G401 (cell line): Measurements from ENCODE around the gene MRGPRF. TPM values are rescaled to one million over a fixed set of nuclear protein-coding genes. Genes with fewer than 3 reads are reported as not detected.

Source experiments
- DNase-seq: peaks from one replicate; pipeline ENCODE4 v3.0.0-alpha.2; 2015; ENCODE audit warnings: low spot score
- in situ Hi-C: cut with HindIII; loops from 2 replicates; pipeline ENCODE4 v1.10.0; 2016; ENCODE audit warnings: low sequenced_read_pairs, mixed read lengths
- total RNA-seq: library from RNA; depleted of rRNA; stranded (reverse); fragments of >200 nt; shearing (Covaris generic); gene quantifications from 2 replicates; pipeline ENCODE4 v1.2.3, GENCODE V29; 2014

The MRGPRF gene
- total RNA-seq, 1 experiment from 2014 or later, result not detected

DNA sequence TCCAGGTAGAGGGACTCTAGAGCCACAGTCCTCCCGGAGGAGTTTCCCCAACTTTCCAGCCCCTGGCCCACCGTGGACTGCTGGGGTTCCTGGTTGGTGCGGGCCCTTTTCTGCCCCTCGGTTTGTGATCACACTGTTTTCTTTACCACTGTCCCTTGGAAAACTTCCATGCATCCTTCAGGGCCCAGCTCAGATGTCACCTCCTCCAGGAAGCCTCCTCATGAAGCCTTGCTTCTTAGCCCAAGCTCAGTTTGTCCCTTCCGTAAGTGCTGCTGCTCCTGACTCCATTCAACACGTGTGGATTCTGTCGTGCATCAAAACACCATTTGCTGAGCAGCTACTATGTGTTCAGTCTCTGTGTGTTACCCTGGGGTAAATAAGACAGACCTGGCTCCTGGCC is 19.8 kb upstream of the MRGPRF start:
- no peak for DNase-seq
- in situ Hi-C loops, result no loop called here

DNA sequence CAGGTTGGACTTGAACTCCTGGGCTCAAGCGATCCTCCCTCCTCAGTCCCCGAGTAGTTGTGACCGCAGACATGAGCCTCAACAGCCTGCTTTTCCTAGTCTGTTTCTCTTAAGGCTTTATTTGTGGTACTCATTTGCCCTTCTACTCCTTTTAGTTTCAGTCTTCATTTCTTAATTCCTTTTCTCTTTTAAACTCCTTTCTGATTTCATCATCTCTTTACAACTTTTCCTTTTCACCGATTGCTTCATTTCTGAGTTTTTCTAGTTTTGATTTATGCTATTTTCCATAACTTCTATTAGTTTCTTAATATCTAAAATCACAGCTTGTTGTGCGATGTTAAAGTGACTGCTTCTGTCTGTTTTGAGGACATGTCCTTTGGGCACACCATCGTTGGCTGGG is 17.3 kb upstream of the MRGPRF start:
- in situ Hi-C loops, result no loop called here
- DNase-seq, result no peak

DNA sequence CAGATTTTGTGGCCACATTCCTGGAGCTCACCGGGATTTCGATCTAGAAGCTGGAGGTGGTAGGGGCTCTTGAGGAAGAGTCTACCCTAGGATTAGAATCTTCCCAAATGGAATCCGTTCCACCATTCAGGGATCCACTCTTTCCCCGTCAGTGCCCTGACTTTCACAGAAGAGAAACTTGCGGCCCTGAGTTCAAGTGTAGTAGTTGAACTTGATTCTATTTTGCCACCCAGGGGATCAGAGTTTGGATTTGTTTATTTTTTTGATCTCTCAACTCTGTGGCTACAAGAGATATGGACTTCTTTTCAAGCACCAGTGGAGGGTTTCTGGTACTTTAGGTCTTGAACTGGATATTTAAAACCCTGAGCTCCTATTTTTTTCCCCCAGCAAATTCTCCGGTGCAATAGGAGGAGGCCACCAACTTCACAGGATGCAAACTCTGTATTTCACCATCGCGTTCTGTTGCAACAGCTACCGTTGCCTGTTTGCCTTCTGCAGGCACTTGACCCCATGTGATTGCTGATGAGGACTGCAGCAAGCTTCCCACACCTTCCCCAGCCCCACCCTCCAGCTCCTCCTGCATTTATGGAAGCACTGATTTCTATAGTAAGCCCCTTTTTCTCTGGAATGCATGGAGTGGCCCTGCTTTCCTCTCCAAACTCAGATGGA is 14.8 kb upstream of the MRGPRF start:
- DNase-seq, result no peak

DNA sequence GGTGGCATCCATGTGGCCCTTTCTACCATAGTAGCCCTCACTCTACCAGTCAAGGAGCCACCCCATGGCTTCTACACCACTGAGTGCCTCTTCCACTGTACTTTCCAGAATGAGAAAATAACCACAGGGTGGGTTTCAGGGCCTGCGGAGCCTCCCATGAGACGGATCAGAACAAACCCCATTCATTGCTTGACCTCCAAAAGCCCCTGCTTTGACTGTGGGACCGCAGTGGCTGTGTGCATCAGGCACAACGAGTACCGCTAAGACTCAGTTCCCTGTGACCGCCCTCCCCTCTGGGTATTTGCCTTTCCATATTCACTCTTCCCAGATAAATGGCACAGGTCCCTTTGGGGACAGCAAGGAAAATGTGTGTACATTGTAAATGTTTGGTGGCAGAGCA is 11.5 kb upstream of the MRGPRF start:
- no peak for DNase-seq
- in situ Hi-C loops, result no loop called here

More for the DNA sequence above, 14.8 kb upstream of the MRGPRF start:
- in situ Hi-C loops, result no loop called here

DNA sequence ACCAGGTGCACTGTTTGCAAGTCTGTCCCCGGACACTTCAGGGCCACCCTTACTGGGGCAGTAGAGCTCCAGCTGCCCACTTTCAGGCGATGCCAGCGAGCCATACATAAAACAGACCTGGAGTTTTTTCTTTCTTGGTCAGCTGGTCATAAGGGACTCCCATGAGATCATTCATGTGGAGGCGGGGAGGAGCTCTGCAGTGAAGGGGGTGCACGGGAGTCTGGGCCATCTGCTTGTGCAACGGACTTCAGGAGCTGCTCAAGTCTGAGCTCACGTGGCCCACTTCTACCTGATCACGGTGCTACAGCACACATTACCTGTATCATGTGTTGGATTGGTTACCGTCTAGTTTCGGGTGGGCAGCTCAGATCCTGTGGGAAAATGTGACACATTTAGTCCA is 9.2 kb upstream of the MRGPRF start:
- in situ Hi-C loops, result no loop called here
- no peak for DNase-seq

DNA sequence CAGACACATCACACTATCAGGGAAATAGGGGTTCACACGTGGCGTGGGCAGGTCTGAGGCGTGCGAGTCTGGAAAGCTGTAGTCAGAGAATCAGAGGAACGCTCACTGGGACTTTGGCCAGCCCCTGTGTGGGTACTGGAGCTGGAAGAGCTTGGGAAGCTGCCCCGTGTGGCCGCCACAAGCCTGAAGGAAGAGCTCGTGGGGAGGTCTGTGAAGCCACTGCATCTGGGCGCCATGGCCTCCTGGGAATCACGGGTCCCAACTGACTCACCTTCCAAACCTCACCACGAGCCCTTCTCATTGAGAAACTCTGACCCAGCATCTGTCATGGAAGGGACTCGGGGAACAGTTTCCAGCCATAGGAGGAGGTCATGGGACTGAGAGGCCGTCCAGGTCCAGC is 5.9 kb upstream of the MRGPRF start:
- DNase-seq, result no peak
- in situ Hi-C loops, result no loop called here

DNA sequence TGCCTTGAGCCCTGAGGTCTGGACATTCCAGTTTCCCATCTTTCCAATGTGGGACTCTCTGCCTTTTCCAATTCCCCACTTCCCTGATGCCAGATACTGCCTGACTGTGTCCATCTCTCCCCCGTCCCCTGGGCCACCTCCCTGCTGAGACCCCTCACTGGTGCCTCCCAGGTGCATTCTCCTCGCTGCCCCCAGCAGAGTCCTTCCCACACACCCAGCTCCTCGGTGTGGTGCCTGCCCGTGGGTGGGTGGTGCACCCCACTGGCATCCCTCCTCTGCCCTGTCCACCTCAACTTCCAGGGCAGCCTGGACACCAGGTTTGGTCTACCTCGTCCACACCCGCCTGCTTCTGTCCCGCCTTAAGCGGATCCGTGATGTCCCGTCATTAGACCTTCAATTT is 4.9 kb upstream of the MRGPRF start:
- in situ Hi-C loops, result no loop called here

DNA sequence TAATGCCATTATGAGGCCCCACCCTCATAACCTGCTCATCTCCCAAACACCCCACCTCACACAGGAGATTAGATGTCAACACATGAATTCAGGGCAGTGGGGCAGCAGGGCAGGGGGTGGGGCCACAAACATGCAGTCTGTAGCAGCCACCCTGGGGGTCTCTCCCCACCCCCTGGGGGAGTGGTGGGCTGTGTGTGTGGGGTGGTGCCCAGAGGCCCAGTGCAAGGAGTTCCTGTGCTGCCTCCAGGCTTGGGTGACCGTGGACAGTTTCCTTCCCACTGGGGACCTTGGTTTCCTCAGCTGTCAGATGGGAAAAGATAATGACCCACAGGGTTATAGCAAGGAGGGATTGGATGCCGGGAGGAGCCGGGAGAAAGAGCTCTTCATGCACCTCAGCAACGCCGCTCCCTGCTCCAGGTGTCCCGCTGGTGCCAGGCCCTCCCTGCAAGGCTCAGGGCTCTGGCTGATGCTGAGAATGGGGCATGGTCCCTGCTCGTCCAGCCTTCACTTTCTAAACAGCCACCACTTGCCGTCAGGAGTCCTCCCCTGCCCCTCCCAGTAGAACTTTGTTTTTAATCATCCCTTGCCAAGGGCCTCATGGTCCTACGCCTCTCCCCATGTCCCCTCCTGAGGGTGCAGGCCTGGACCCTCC is 2.0 kb upstream of the MRGPRF start:
- in situ Hi-C loops, result no loop called here
- no peak for DNase-seq

More for the DNA sequence above, 4.9 kb upstream of the MRGPRF start:
- no peak for DNase-seq

DNA sequence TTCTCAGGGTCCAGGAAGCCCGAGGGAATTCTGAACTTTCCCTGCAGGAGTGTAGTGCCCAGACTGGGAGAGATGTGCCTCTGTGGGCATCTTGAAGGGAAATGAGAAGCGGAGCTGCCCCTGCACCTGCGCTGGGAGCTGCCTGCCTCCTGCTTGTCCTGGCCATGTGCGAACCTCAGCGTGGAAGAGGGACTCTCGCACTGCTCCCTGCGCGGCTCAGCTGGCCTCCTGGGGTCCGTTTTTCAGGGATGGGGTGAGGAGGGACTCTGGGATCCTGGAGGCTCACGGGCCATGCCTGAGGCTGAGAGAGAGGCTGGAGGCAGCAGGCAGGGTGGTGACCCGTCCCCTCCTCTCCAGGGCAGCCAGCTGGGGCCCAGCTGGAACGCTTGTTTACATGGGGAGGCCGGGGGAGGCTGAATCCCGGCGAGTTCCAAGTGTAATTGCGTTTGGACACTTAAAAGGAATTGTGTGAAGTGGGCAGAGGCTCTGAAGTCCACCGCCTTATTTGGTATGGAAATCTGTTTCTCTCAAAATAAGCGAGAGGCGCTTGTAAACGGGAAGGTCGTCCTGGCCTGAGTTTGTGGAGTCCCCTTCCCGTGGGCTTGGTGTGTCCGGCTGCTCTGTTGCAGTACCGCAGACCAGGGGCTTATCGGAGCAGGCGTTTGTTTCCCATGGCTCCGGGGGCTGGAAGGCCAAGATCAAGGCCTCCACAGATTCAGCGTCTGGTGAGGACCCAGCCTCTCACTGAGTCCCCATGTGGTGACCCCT is 1.2 kb upstream of the MRGPRF start:
- no peak for DNase-seq
- in situ Hi-C loops, result no loop called here

DNA sequence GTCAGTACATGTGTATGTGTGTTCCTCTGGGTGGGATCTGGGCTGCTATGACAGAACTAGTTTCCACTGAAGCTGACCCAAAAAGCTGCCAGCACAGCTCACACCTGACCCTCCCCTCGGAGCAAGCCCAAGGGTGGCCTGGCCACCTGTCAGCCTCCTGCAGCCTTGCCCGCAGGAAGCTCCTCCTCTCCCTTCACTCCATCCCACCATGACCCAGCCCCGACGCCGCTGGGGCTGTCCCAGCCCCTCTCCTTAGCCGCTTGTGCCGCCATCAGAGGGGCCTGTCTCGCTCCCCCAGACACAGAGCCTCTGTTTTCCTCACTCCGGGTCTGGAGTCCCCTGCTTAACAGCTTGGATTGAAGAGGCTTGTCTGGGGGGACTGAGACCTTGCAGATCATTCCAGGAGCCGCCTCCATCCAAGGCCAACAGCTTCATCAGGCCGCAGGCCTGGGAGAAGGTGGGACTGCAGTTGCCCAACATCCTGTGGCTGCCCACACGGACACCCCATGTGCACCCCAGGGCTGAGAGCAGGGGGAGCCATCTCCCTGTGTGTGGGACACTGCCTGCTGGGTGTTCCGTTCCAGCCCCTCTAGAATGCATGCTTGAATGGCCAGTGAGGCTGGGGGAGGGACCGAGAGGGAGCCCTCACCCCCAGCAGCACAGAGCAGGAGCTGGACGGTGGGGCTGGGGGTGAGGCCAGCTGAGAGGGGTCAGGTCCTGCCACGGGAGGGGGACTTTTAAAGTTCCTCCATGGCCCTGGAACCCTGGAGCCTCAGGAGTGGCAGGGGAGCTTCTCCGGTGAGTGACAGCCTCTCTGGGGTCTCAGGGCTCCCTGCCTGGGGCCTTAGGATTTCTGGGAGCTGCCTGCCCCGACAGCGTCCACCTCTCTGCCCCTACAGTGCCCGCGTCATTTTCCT is 696 bp downstream of the MRGPRF start:
- in situ Hi-C loops, result no loop called here
- no peak for DNase-seq

DNA sequence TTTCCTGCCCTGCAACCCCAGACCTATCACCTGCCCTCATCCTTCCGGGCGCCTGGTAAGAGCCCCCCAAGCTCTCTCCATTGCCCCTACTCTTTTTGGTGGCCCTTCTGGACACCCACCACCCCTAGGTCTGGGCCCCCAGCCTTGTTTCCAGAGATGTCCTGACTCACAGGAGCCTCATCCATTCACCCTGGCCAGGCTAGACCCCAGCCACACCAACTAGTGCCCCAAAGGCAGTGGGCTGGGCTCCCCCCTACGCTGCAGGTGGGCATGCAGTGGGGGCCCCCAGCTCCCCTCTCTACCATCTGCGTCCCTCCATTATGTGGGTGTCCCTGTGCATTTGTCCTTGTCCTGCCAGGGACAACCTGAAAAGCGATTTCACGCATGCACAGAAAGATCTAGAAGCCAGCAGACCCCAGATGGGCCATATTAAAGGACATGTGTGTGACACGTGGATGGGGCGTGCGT is 1.4 kb downstream of the MRGPRF start:
- in situ Hi-C loops, result no loop called here
- no peak for DNase-seq

DNA sequence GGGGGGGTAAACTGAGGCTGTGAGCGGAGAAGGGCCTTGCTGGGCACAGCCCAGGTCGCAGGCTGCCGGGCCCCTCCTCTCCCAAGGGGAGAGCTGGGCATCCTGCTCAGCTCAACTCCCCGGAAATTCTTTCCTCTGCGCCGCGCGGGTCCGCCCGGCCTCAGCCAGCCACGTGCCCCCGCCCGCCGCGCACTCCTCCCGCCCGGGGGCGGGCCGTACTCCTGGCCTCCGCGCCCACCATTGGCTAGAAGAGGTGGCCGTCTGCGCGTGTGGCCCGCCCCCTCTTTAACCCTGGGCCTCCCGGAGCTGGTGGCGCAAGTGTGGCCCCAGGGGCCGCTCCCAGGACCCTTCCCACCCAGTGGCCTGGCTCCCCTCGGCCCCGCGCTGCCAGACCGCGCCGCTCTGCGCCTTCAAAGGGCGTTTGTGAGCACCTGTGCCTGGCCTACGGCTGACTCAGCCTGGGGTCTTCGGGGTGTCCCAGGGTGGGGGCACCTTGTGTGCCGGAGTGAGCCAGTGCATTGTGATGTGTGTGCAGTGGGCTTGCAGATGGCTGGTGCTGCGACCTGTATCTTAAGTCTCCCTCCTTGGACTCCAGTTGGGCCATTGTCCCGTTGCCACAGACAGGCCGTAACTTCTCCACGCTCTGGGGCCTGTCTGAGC is 2.0 kb downstream of the MRGPRF start:
- in situ Hi-C loops, result no loop called here
- peak; percentile 85 for DNase-seq

DNA sequence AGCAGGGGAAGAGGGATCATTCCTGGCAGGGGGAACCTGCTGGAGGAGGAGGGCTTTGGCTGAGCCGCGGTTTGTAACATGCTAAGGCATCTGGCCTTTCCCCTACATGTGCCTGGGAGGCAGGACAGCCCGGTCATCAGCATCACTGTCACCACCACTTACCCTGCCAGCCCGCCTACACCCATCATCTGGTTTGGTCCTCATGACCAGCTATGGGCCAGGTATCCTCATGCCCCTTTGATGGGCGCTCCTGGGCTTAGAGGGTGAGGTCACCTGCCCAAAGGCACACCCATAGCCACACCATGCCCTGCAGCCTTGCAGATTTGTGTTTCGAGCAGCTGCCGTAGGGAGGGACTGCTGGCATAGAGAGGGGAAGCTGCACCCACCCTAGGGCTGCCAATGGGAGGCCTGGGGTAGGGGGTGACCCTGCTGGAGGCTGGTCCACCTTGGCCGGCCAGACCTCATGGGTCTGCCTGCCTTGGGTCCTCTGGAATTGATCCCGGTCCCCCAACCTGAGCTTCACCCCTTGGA is 2.6 kb downstream of the MRGPRF start:
- peak; percentile 53 for DNase-seq
- in situ Hi-C loops, result no loop called here

DNA sequence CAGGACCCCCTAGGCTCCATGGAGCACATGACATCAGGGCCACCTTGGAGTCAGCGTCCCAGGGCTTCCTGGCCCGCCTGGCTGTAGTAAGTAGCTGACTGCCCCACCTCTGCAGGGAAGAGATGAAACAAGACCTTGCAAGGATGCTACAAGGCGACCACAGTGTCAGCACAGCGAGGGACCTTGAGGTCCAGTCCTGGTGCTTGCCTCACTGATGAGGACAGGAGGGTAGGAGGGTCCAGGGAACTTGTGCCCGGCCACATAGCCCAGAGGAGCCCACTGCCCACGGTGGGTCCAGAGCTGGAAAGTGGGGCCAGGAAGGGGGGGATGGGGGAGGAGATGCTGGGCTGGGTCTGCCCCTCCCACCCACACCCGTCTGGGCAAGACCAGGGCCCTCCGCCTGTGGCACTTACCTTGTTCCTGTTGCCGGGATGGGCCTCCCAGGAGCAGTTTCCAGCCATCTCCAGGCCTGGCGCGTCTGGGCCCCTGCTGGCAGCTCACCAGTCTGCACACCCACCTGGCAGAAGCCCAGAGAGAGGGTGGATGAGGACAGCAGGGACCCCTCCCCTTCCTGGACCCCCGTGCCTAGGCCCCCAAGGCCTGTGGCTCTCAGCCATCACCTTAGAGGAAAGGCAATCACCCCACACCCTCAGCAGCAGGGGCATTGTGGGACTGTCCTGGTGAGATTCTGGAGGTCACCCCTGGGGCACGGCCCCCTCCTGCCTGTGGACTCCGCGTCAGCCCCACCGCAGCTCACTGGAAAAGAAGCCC is 3.4 kb downstream of the MRGPRF start:
- in situ Hi-C loops, result no loop called here
- DNase-seq, result no peak

DNA sequence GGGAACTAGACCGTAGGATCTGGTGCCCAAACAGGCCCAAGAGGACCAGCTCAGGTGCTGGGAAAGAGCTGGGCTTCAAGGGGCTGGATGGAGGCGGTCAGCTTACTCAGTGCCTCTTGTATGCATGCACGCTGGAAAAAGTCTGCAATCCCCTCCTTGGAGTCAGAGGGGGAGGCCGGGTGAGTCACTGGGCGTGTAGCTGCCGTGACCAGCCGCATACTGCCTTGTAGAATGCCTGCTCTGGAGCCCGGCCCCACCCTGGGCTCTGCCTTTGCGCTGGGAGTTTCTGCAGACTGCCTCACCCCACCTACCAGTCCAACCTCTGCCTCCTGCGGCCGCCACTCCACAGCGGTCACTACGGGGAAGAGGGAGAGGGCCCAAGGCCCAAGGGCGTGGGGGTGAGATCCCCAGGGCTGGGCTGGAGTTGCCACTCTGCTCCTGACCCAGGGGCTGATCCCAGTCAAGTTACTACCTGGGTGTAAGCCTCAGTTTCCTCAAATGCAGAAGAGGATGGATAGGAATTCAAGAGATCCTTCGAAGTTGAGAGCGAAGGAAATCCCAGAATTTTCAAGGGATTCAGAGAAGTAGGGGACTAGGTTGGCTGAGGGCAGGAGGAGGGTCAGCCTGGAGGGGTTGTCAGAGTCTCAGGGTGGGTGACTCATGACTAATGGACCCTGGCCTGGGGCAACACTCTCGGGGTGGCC is 4.2 kb downstream of the MRGPRF start:
- no peak for DNase-seq
- in situ Hi-C loops, result no loop called here

DNA sequence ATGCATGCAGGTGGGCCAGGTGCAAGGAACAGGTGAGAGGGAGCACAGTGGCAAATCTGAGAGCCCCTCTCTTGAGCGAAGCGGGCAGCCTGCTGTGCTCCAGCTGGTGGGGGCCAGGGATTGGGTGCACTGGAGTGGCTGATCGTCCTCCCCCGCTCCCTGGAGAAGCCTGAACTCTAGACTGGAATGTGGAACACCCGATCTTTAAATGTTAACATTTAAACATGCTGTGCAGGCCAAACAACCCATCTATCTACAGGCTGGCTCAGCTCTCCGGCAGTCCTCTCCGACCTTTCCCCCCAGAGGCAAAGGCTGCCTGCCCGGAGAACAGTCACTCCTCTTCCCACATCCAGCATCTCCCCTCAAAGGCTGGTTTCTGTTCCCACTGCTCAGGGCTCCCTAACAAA is 5.1 kb downstream of the MRGPRF start:
- in situ Hi-C loops, result no loop called here
- no peak for DNase-seq

DNA sequence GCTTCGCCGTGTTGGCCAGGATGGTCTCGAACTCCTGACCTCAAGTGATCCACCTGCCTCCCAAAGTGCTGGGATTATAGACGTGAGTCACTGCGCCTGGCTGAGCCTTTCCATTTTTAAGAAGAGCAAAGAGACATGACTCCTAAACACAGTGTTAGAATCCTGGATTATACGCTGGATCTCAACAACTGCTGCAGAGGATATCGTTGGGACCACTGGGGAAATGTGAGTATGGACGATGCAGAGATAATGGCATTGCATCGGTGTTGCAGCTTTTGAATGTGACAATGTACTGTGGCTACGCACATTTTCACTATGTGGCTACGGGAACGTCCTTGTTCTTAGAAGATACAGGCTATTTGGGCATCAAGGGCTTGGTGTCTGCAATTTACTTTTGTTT is 6.2 kb downstream of the MRGPRF start:
- no peak for DNase-seq
- in situ Hi-C loops, result no loop called here
